ENCODE measurements around the gene KLHL2.

KLHL2 gene

DNA sequence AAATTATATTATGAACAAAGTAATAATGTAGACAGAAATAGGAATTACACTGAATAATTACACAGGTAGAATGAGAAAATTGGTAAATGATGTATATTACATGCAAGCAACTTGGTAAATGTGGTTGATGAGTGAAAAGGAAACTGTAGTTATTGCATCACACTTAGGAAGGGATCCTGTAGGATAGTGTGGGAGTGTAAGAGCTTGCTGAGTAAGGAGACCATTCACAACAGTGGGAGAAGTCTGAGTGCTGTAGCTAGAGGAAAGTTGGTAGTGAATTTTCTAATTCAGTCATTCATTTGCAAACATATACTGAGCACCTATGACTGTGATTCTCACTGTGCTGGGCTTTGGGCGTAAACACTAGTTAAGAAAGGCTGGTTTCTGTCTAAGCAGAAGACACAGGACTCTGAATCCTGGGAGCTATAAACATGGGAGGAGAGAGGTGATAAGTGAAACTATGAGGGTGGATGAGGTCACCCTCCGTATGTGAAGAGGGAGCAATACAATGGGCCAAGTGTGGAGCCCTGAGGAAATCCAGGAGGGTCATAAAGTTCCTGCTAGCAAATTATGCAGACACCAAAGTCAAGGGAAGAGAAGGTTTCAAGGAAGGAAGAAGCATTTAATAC lies 157.2 kb downstream of the KLHL2 start:
- CTCF ChIA-PET = interaction anchor here (0.8 to 1.8 kb wide), 4 partner anchors 9 to 89 kb away, joined by 3 to 6 read pairs (median 3); partner anchors contain the start of gene CPE
- TF ChIP-seq ELF4 (IDR thresholded peaks at IDR 0.05) = no peak
- no peak for TF ChIP-seq SP1 (IDR thresholded peaks at IDR 0.05)
- no peak for TF ChIP-seq FOXM1 (IDR thresholded peaks at IDR 0.05; ENCODE audit: borderline replicate concordance)
- no peak for TF ChIP-seq NFRKB (IDR thresholded peaks at IDR 0.05)
- no peak for TF ChIP-seq FOXK2 (IDR thresholded peaks at IDR 0.05)
- no peak for TF ChIP-seq ZNF384 (IDR thresholded peaks at IDR 0.05)
- TF ChIP-seq LEF1 (IDR thresholded peaks at IDR 0.05; ENCODE audit: borderline replicate concordance) = no peak
- no peak for TF ChIP-seq ARNT (IDR thresholded peaks at IDR 0.05)
- TF ChIP-seq BHLHE40 (IDR thresholded peaks at IDR 0.05; ENCODE audit: borderline replicate concordance) = no peak
- no peak for TF ChIP-seq FOXA1 (IDR thresholded peaks at IDR 0.05)
- TF ChIP-seq TARDBP (IDR thresholded peaks at IDR 0.05) = no peak
- no peak for TF ChIP-seq HDGF (IDR thresholded peaks at IDR 0.05; ENCODE audit: borderline replicate concordance)
- TF ChIP-seq, protein P1, sequence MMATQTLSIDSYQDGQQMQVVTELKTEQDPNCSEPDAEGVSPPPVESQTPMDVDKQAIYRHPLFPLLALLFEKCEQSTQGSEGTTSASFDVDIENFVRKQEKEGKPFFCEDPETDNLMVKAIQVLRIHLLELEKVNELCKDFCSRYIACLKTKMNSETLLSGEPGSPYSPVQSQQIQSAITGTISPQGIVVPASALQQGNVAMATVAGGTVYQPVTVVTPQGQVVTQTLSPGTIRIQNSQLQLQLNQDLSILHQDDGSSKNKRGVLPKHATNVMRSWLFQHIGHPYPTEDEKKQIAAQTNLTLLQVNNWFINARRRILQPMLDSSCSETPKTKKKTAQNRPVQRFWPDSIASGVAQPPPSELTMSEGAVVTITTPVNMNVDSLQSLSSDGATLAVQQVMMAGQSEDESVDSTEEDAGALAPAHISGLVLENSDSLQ (IDR thresholded peaks at IDR 0.05) = no peak
- TF ChIP-seq CTBP1 (IDR thresholded peaks at IDR 0.05; ENCODE audit: borderline replicate concordance) = no peak
- no peak for TF ChIP-seq SUZ12 (IDR thresholded peaks at IDR 0.05)
- no peak for TF ChIP-seq L3MBTL2 (conservative IDR thresholded peaks at IDR 0.05)
- POLR2A ChIA-PET = interaction anchor here (0.6 kb wide), 2 partner anchors 14 to 76 kb away, joined by 3 read pairs; partner anchors contain the start of gene CPE
- no peak for DNase-seq (ENCODE audit: extremely low spot score)

GRCh38 chr4:165367040-165367439 lies 159.7 kb downstream of the KLHL2 start:
- no peak for DNase-seq (ENCODE audit: extremely low spot score)
- POLR2A ChIA-PET = interaction anchor here (0.6 kb wide), 1 partner anchor 12 kb away, joined by 3 read pairs; the partner anchor contains the start of gene CPE
- no peak for TF ChIP-seq SUZ12 (IDR thresholded peaks at IDR 0.05)
- no peak for TF ChIP-seq ARNT (IDR thresholded peaks at IDR 0.05)
- no peak for TF ChIP-seq SP1 (IDR thresholded peaks at IDR 0.05)
- CTCF ChIA-PET = no interaction called here

- TF ChIP-seq ARNT (IDR thresholded peaks at IDR 0.05) (no peak), SP1 (IDR thresholded peaks at IDR 0.05) (no peak), TARDBP (IDR thresholded peaks at IDR 0.05) (no peak), FOXM1 (IDR thresholded peaks at IDR 0.05; ENCODE audit: borderline replicate concordance) (no peak), BHLHE40 (IDR thresholded peaks at IDR 0.05; ENCODE audit: borderline replicate concordance) (no peak), L3MBTL2 (conservative IDR thresholded peaks at IDR 0.05) (no peak), SUZ12 (IDR thresholded peaks at IDR 0.05) (no peak), FOXK2 (IDR thresholded peaks at IDR 0.05) (no peak), ELF4 (IDR thresholded peaks at IDR 0.05) (no peak), NFRKB (IDR thresholded peaks at IDR 0.05) (no peak), FOXA1 (IDR thresholded peaks at IDR 0.05) (no peak)
- ChIA-PET CTCF (no interaction called here), POLR2A (interaction anchor here (1.3 kb wide), 1 partner anchor 10 kb away, joined by 3 read pairs; the partner anchor contains the start of gene CPE)
- peak; percentile 17 for DNase-seq (ENCODE audit: extremely low spot score)
These were observed 160.8 kb downstream of the KLHL2 start for GRCh38 chr4:165368114-165368513.

DNA sequence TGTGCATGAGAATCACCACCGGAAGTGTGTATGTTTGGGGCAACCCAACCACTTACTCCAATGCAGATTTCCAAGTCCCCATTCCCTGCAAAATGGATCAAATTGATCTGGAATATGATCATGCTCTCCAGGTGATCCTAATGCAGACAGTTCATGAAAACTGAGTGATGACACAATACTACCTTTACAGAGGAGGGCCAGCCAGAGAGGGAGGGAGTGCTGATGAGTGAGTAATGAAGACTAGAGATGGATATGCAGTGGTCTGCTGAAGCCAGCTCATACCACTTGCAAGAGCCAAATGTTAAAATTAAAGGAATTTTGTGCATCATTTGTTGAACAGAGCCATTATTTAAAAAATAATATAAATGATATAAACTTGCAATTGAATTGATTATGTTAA lies 161.2 kb downstream of the KLHL2 start:
- DNase-seq (ENCODE audit: extremely low spot score) = no peak
- ChIA-PET CTCF (interaction anchor here (1.0 kb wide), 1 partner anchor 10 kb away, joined by 3 read pairs; the partner anchor contains the start of gene CPE), POLR2A (interaction anchor here (1.3 kb wide), 1 partner anchor 10 kb away, joined by 3 read pairs; the partner anchor contains the start of gene CPE)
- TF ChIP-seq CTBP1 (IDR thresholded peaks at IDR 0.05; ENCODE audit: borderline replicate concordance) (no peak), ELF4 (IDR thresholded peaks at IDR 0.05) (no peak)

DNA sequence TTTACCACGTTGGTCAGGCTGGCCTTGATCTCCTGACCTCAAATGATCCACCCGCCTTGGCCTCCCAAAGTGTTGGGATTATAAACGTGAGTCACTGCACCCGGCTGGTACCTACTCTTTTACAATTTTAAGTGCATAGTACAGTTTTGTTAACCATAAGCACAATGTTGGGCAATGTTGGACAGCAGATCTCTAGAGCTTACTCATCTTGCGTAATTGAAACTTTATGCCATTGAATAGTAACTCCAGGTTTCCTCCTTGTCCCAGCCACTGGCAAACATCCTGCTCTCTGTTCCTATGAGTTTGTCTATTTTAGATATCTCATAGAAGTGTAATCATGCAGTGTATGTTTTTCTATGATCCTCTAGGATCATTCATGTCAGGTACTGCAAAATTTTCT lies 162.2 kb downstream of the KLHL2 start:
- no peak for TF ChIP-seq SUZ12 (IDR thresholded peaks at IDR 0.05)
- TF ChIP-seq, protein P1 (IDR thresholded peaks at IDR 0.05) = no peak
- TF ChIP-seq L3MBTL2 (conservative IDR thresholded peaks at IDR 0.05) = no peak
- TF ChIP-seq TARDBP (IDR thresholded peaks at IDR 0.05) = no peak
- TF ChIP-seq ELF4 (IDR thresholded peaks at IDR 0.05) = no peak
- TF ChIP-seq ZNF384 (IDR thresholded peaks at IDR 0.05) = no peak
- TF ChIP-seq FOXA1 (IDR thresholded peaks at IDR 0.05) = no peak
- no peak for TF ChIP-seq HDGF (IDR thresholded peaks at IDR 0.05; ENCODE audit: borderline replicate concordance)
- no peak for TF ChIP-seq FOXM1 (IDR thresholded peaks at IDR 0.05; ENCODE audit: borderline replicate concordance)
- TF ChIP-seq ARNT (IDR thresholded peaks at IDR 0.05) = no peak
- TF ChIP-seq CTBP1 (IDR thresholded peaks at IDR 0.05; ENCODE audit: borderline replicate concordance) = no peak
- no peak for TF ChIP-seq SP1 (IDR thresholded peaks at IDR 0.05)
- TF ChIP-seq BHLHE40 (IDR thresholded peaks at IDR 0.05; ENCODE audit: borderline replicate concordance) = no peak
- TF ChIP-seq FOXK2 (IDR thresholded peaks at IDR 0.05) = no peak
- TF ChIP-seq LEF1 (IDR thresholded peaks at IDR 0.05; ENCODE audit: borderline replicate concordance) = no peak
- CTCF ChIA-PET = interaction anchor here (1.0 kb wide), 1 partner anchor 9 kb away, joined by 3 read pairs; the partner anchor contains the start of gene CPE
- DNase-seq (ENCODE audit: extremely low spot score) = no peak
- POLR2A ChIA-PET = no interaction called here

- TF ChIP-seq FOXK2 (IDR thresholded peaks at IDR 0.05) (no peak), L3MBTL2 (conservative IDR thresholded peaks at IDR 0.05) (no peak), NFRKB (IDR thresholded peaks at IDR 0.05) (no peak), ARNT (IDR thresholded peaks at IDR 0.05) (no peak), LEF1 (IDR thresholded peaks at IDR 0.05; ENCODE audit: borderline replicate concordance) (no peak), FOXA1 (IDR thresholded peaks at IDR 0.05) (no peak), HDGF (IDR thresholded peaks at IDR 0.05; ENCODE audit: borderline replicate concordance) (no peak), SP1 (IDR thresholded peaks at IDR 0.05) (no peak), ZNF384 (IDR thresholded peaks at IDR 0.05) (no peak), SUZ12 (IDR thresholded peaks at IDR 0.05) (no peak), FOXM1 (IDR thresholded peaks at IDR 0.05; ENCODE audit: borderline replicate concordance) (no peak), CTBP1 (IDR thresholded peaks at IDR 0.05; ENCODE audit: borderline replicate concordance) (no peak), BHLHE40 (IDR thresholded peaks at IDR 0.05; ENCODE audit: borderline replicate concordance) (no peak), ELF4 (IDR thresholded peaks at IDR 0.05) (no peak), TARDBP (IDR thresholded peaks at IDR 0.05) (no peak)
- TF ChIP-seq, protein P1 (IDR thresholded peaks at IDR 0.05) = no peak
- no peak for DNase-seq (ENCODE audit: extremely low spot score)
- CTCF ChIA-PET = no interaction called here
- POLR2A ChIA-PET = no interaction called here
These were observed 163.2 kb downstream of the KLHL2 start for GRCh38 chr4:165370530-165370929.

Measured in HEK293T (cell line).